Vagina (tissue), 2 donors: Measurements from ENCODE around the gene SRRM3. TPM values are rescaled to one million over a fixed set of nuclear protein-coding genes. Genes with fewer than 3 reads are reported as not detected.
"Not testable (repeated sequence)": the region's sequence is repeated elsewhere in the genome, so short reads cannot be mapped to it uniquely, and the experiment has no call there.

Experiments
- DNase-seq, 2 donors: peaks; one replicate each; pipeline ENCODE4 v3.0.0-alpha.2; 2017; ENCODE audit errors: extremely low spot score in 2 of 2
- H3K27ac ChIP-seq: fragments of 200-600 bp; sonication (generic); one replicate; pipeline ENCODE4 v1.5.1; 2019
- H3K27me3 ChIP-seq: fragments of 200-600 bp; sonication (generic); one replicate; pipeline ENCODE4 v1.5.1; 2019
- H3K36me3 ChIP-seq, 2 donors: fragments of 200-600 bp; sonication (generic); one replicate each; pipeline ENCODE4 v1.5.1; 2017 to 2019
- H3K4me1 ChIP-seq: fragments of 200-600 bp; sonication (generic); one replicate; pipeline ENCODE4 v1.5.1; 2019
- H3K4me3 ChIP-seq, 2 donors: fragments of 200-600 bp; sonication (generic); 1 replicate in 1 of 2; 2 replicates in 1 of 2; pipeline ENCODE4 v1.5.1; 2016 to 2019
- H3K9me3 ChIP-seq: fragments of 200-600 bp; sonication (generic); one replicate; pipeline ENCODE4 v1.5.1; 2019
- CTCF ChIP-seq, 3 experiments: fragments of 450-650 bp in 2 of 3; fragments of 200-600 bp in 1 of 3; sonication (generic) in 1 of 3; IDR thresholded peaks; one replicate each; pipeline ENCODE4 v1.5.1; 2017 to 2019; ENCODE audit warnings: antibody characterized with exemption in 3 of 3, mild to moderate bottlenecking in 2 of 3, moderate library complexity in 2 of 3
- POLR2A ChIP-seq, 2 donors: fragments of 450-650 bp; IDR thresholded peaks; one replicate each; pipeline ENCODE4 v1.6.1; 2017; ENCODE audit warnings: antibody characterized with exemption in 2 of 2, mild to moderate bottlenecking in 2 of 2, moderate library complexity in 2 of 2
- POLR2AphosphoS5 ChIP-seq, 2 donors: sonication (generic); formaldehyde crosslinking; IDR thresholded peaks; one replicate each; pipeline ENCODE4 v1.9.0; 2017; ENCODE audit warnings: antibody characterized with exemption in 2 of 2, mild to moderate bottlenecking in 2 of 2, low read depth in 1 of 2; ENCODE audit not compliant: insufficient read depth in 1 of 2
- intact Hi-C: fragments of 100-400 bp; cut with DNase I; formaldehyde crosslinking; loops from one replicate; pipeline ENCODE4 v1.15.1; 2023
- total RNA-seq: library from RNA; depleted of rRNA; stranded (reverse); fragments of >200 nt; gene quantifications from one replicate; pipeline ENCODE4 v1.2.3, GENCODE V29; 2016

The SRRM3 gene
- total RNA-seq, 1 donor from 2014 or later = 9.8 TPM

- no peaks in the 10 kb centered on the region for H3K36me3 ChIP-seq
- peak in 1 of 2 donors; percentile 99 for DNase-seq
- peak overlapping the region; percentile 29 for H3K4me3 ChIP-seq
- peak overlapping the region; percentile 100 for H3K27ac ChIP-seq
- intact Hi-C loops = loop anchor here (1.0 kb wide), 1 partner anchor 23 kb away; no protein-coding TSS in a partner anchor
- H3K4me1 ChIP-seq = peaks cover 58% of the 10 kb centered on the region
- TF ChIP-seq CTCF (IDR thresholded peaks at IDR 0.05) = peak; percentile 91 to 99 (median 96)
- TF ChIP-seq POLR2A (IDR thresholded peaks at IDR 0.05) = peak in 1 of 2 donors; percentile 1
- peak; percentile 87 to 94 for TF ChIP-seq POLR2AphosphoS5 (IDR thresholded peaks at IDR 0.05; ENCODE audit: insufficient read depth in 1 of 2, low read depth in 1 of 2)
- no peaks in the 10 kb centered on the region for H3K27me3 ChIP-seq
- no peaks in the 10 kb centered on the region for H3K9me3 ChIP-seq
Observed at GRCh38 chr7:76291351-76292212, 89.9 kb downstream of the SRRM3 start.

- Histone ChIP-seq H3K4me1 (peaks cover 64% of the 10 kb centered on the region), H3K27me3 (no peaks in the 10 kb centered on the region), H3K27ac (peak overlapping the region; percentile 100), H3K9me3 (no peaks in the 10 kb centered on the region), H3K4me3 (peak overlapping the region; percentile 29), H3K36me3 (no peaks in the 10 kb centered on the region)
- DNase-seq = no peak
- intact Hi-C loops = no loop called here
- TF ChIP-seq POLR2A (IDR thresholded peaks at IDR 0.05) (no peak), CTCF (IDR thresholded peaks at IDR 0.05) (no peak), POLR2AphosphoS5 (IDR thresholded peaks at IDR 0.05; ENCODE audit: insufficient read depth in 1 of 2, low read depth in 1 of 2) (peak in 1 of 2 donors; percentile 7)
Observed at GRCh38 chr7:76292213-76292573, 90.5 kb downstream of the SRRM3 start.

GRCh38 chr7:76292911-76293310 is 91.2 kb downstream of the SRRM3 start:
- peaks cover 71% of the 10 kb centered on the region for H3K4me1 ChIP-seq
- intact Hi-C loops, H3K27me3 ChIP-seq, DNase-seq, H3K9me3 ChIP-seq, H3K36me3 ChIP-seq, H3K4me3 ChIP-seq: not testable (repeated sequence)
- peak overlapping the region; percentile 100 for H3K27ac ChIP-seq

- Histone ChIP-seq H3K9me3 (no peaks in the 10 kb centered on the region), H3K4me3 (peak overlapping the region in 1 of 2 donors; percentile 34), H3K36me3 (no peaks in the 10 kb centered on the region), H3K27me3 (no peaks in the 10 kb centered on the region), H3K4me1 (peaks cover 74% of the 10 kb centered on the region), H3K27ac (peak overlapping the region; percentile 100)
- TF ChIP-seq POLR2A (IDR thresholded peaks at IDR 0.05) (no peak), POLR2AphosphoS5 (IDR thresholded peaks at IDR 0.05; ENCODE audit: insufficient read depth in 1 of 2, low read depth in 1 of 2) (no peak), CTCF (IDR thresholded peaks at IDR 0.05) (no peak)
- no peak for DNase-seq
- intact Hi-C loops = no loop called here
Observed at GRCh38 chr7:76293407-76293901, 91.8 kb downstream of the SRRM3 start.

- peak; percentile 94 to 100 for TF ChIP-seq POLR2AphosphoS5 (IDR thresholded peaks at IDR 0.05; ENCODE audit: insufficient read depth in 1 of 2, low read depth in 1 of 2)
- peak in 1 of 2 donors; percentile 33 for TF ChIP-seq POLR2A (IDR thresholded peaks at IDR 0.05)
- TF ChIP-seq CTCF (IDR thresholded peaks at IDR 0.05) = no peak
- peaks cover 77% of the 10 kb centered on the region for H3K4me1 ChIP-seq
- intact Hi-C loops = no loop called here
- H3K27me3 ChIP-seq = no peaks in the 10 kb centered on the region
- peak overlapping the region; percentile 28 to 34 for H3K4me3 ChIP-seq
- DNase-seq = peak in 1 of 2 donors; percentile 98
- no peaks in the 10 kb centered on the region for H3K36me3 ChIP-seq
- peak overlapping the region; percentile 100 for H3K27ac ChIP-seq
- H3K9me3 ChIP-seq = no peaks in the 10 kb centered on the region
Observed at GRCh38 chr7:76294344-76295024, 92.8 kb downstream of the SRRM3 start.
